Lower leg skin (tissue), 4 donors: ENCODE data around the gene PRIMPOL. TPM values are rescaled to one million over a fixed set of nuclear protein-coding genes. Genes with fewer than 3 reads are reported as not detected.

Experiments used
- DNase-seq, 2 donors: peaks; one replicate each; pipeline ENCODE4 v3.0.0-alpha.2; 2019; ENCODE audit warnings: low spot score in 2 of 2
- H3K4me3 ChIP-seq: fragments of 200-600 bp; sonication (generic); 2 replicates; pipeline ENCODE4 v1.5.1; 2017; ENCODE audit warnings: mild to moderate bottlenecking, low read depth; ENCODE audit not compliant: poor library complexity, severe bottlenecking
- POLR2A ChIP-seq, 2 donors: fragments of 450-650 bp; IDR thresholded peaks; one replicate each; pipeline ENCODE4 v1.6.1; 2016 to 2017; ENCODE audit warnings: antibody characterized with exemption in 2 of 2, mild to moderate bottlenecking in 1 of 2, moderate library complexity in 1 of 2
- WGBS, 2 donors: methylation state at CpG; one replicate each; pipeline ENCODE4 v1.1.5; 2018; 5-methylcytosine and 5-hydroxymethylcytosine counted together
- intact Hi-C: fragments of 100-400 bp; cut with DNase I; formaldehyde crosslinking; loops from one replicate; pipeline ENCODE4 v1.15.0; 2023; ENCODE audit warnings: low total_unique reads
- total RNA-seq, 4 donors: library from RNA; depleted of rRNA; stranded (reverse); fragments of >200 nt; gene quantifications; one replicate each; pipeline ENCODE4 v1.1.0, GENCODE V29; 2016
- TF ChIP-seq, protein P1 (sequence below), 3 donors: fragments of 450-650 bp; IDR thresholded peaks; one replicate each; pipeline ENCODE4 v1.5.1; 2016; ENCODE audit warnings: antibody characterized with exemption in 3 of 3, mild to moderate bottlenecking in 3 of 3, moderate library complexity in 2 of 3

Gene PRIMPOL
- total RNA-seq, 4 donors from 2014 or later: 12.1 to 23.2 (median 13.4) TPM

DNA sequence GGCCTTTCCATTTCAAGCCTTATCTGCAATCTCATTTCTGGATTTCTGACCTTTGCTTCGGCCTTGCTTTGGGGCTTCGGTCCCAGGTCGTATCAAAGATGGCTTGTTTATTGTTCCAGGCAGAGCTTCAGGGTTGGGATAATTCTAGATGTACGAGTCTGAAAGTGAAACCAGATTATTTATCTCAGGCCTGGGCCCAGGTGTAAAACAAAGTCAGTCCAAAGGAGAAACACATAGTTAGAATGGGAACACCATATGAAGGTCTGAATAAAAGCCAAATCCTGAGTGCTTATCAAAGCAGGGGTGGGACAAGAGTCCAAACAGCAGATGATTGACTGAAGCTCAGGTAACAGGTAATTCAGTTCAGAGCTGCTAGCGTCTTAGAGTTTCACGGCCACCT is 17.1 kb downstream of the PRIMPOL start:
- intact Hi-C loops: no loop called here
- WGBS, 2 donors: 91 to 93% methylated on average over 6 of the region's 6 CpGs
- no peak overlapping the region for H3K4me3 ChIP-seq
- no peak for TF ChIP-seq POLR2A (IDR thresholded peaks at IDR 0.05)
- TF ChIP-seq, protein P1, sequence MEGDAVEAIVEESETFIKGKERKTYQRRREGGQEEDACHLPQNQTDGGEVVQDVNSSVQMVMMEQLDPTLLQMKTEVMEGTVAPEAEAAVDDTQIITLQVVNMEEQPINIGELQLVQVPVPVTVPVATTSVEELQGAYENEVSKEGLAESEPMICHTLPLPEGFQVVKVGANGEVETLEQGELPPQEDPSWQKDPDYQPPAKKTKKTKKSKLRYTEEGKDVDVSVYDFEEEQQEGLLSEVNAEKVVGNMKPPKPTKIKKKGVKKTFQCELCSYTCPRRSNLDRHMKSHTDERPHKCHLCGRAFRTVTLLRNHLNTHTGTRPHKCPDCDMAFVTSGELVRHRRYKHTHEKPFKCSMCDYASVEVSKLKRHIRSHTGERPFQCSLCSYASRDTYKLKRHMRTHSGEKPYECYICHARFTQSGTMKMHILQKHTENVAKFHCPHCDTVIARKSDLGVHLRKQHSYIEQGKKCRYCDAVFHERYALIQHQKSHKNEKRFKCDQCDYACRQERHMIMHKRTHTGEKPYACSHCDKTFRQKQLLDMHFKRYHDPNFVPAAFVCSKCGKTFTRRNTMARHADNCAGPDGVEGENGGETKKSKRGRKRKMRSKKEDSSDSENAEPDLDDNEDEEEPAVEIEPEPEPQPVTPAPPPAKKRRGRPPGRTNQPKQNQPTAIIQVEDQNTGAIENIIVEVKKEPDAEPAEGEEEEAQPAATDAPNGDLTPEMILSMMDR (IDR thresholded peaks at IDR 0.05): no peak
- no peak for DNase-seq

DNA sequence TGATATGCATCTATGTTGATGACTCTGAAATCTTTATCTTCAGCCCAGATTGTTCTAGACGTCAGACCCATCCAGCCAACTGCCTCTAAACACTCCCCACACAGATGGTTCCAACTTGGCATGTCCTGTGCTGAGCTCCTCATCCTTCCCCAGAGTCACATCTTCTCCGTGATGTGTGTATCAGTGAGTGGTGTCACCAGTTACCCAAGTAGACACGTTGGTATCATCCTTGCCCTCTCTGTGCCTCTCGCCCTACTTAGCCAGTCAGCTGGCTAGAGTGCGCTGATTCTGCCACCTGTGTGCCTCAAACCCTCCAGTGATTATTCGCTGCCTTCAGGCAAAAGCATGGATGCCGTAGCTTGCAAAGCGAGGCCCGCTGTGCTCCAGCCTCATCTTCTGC is 18.6 kb downstream of the PRIMPOL start:
- TF ChIP-seq, protein P1 (IDR thresholded peaks at IDR 0.05): no peak
- TF ChIP-seq POLR2A (IDR thresholded peaks at IDR 0.05): no peak
- DNase-seq: no peak
- intact Hi-C loops: no loop called here
- WGBS, 2 donors: 87 to 89% methylated on average over 9 of the region's 9 CpGs
- no peak overlapping the region for H3K4me3 ChIP-seq

DNA sequence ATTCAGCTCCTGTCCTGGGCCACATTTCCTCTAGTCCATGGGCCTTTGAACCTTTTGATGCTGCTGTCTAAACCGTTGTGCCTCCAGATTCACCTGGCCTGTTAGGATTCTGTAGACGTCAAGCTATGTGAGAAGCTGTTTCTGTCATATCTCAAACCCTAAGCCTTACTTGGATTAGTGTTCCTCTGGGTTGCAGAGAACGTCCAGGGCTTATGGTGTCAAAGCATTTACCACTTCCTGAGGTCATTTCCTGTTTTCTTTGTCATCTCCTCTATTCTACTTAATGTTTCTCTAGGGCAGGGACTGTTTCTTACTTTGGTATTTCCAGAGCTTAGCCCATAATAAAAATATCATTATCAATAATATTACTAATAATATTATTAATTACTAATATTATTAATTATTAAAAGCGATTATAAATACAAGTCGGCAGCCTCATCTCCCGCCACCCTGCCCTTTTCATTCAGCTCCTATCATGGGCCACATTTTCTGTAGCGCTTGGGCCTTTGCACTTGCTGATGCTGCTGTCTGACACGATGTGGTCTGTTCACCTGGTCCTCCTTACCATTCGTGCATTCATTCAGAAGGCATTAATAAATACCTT is 19.1 kb downstream of the PRIMPOL start:
- 80 to 87% methylated on average over 9 of the region's 9 CpGs for WGBS, 2 donors
- intact Hi-C loops: no loop called here
- H3K4me3 ChIP-seq: no peak overlapping the region
- no peak for DNase-seq
- TF ChIP-seq POLR2A (IDR thresholded peaks at IDR 0.05): no peak
- TF ChIP-seq, protein P1 (IDR thresholded peaks at IDR 0.05): no peak

DNA sequence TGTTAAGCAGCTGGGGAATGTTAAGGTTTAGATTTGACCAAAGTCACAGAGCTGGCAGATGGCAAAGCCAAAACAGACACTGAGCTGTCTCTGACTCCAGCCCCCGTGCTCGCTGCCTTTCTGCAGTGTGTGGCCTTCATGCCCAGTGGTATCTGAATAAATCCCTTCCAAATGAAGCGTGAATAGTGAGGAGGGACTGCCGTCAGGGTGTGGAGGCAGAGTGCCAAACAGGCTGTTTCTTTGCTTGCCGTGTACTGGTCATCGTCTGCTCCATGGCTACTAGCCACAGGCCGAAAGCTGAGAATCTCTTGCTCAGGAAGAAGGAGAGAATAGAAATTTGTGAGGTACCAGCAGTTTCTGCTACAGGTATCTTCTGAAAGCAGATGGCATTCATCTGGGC is 19.7 kb downstream of the PRIMPOL start:
- no peak for TF ChIP-seq POLR2A (IDR thresholded peaks at IDR 0.05)
- TF ChIP-seq, protein P1 (IDR thresholded peaks at IDR 0.05): no peak
- DNase-seq: no peak
- intact Hi-C loops: no loop called here
- H3K4me3 ChIP-seq: no peak overlapping the region
- 85 to 91% methylated on average over 7 of the region's 7 CpGs for WGBS, 2 donors

DNA sequence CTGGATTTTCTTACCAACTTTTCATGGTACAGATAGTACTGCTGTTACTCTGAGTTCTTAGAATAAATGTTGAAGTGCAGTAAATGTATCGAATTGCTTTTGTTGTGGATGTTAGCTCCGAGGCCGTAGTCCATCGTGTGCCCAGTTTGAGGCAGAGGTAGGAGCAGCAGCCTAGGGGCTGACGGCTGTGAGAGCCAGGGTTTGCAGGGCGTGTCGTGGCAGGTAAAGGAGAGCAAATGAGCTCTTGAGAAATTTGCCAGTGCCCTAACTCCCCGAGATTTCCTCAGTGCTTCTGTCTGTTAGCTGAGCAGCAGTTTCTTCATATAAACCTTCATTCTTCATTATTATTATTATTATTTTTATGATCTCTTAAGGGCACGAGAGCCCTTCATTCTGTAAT is 21.6 kb downstream of the PRIMPOL start:
- 50 to 56% methylated on average over 9 of the region's 9 CpGs for WGBS, 2 donors
- no peak overlapping the region for H3K4me3 ChIP-seq
- TF ChIP-seq POLR2A (IDR thresholded peaks at IDR 0.05): no peak
- TF ChIP-seq, protein P1 (IDR thresholded peaks at IDR 0.05): no peak
- no peak for DNase-seq
- intact Hi-C loops: no loop called here

- no peak for DNase-seq
- H3K4me3 ChIP-seq: no peak overlapping the region
- TF ChIP-seq POLR2A (IDR thresholded peaks at IDR 0.05): no peak
- TF ChIP-seq, protein P1 (IDR thresholded peaks at IDR 0.05): no peak
- 94 to 95% methylated on average over 6 of the region's 6 CpGs for WGBS, 2 donors
- intact Hi-C loops: no loop called here
Observed at GRCh38 chr4:184672741-184673140, 23.2 kb downstream of the PRIMPOL start.
